Measurements from ENCODE around the gene CCT2. TPM values are rescaled to one million over a fixed set of nuclear protein-coding genes. Genes with fewer than 3 reads are reported as not detected.

Gene CCT2
- total RNA-seq (100 to 1,000 TPM; 411 to 415 TPM), polyA plus RNA-seq (141 TPM)

- Mint-ChIP-seq H3K27ac (peak within 1 kb of the TSS; percentile 94 to 99 (median 96)), H3K9me3 (no peaks in the 10 kb centered on the region), H3K36me3 (peaks cover 0 to 42% (median 14%) of the 10 kb centered on the region in 3 donors), H3K27me3 (no peaks in the 10 kb centered on the region), H3K4me3 (peak within 1 kb of the TSS; percentile 94 to 100 (median 96)), H3K4me1 (peaks cover 12 to 22% (median 20%) of the 10 kb centered on the region in 3 donors)
- no peaks in the 10 kb centered on the region for H3K27me3 ChIP-seq (ENCODE audit: insufficient read depth, low read length, poor library complexity, severe bottlenecking)
- DNase-seq: peak; percentile 95 to 98 (median 95)
- peak within 1 kb of the TSS; percentile 99 for H3K27ac ChIP-seq (ENCODE audit: low read depth, low read length)
- CTCF ChIA-PET: no interaction called here
- peak within 1 kb of the TSS; percentile 99 for H3K4me3 ChIP-seq (ENCODE audit: low read length)
- H3K36me3 ChIP-seq (ENCODE audit: insufficient read depth, low read length): peaks cover 30% of the 10 kb centered on the region
- POLR2A ChIA-PET: interaction anchor here (0.6 to 1.2 kb wide), 2 partner anchors 228 to 255 kb away, joined by 4 to 5 read pairs; no protein-coding TSS in a partner anchor
- no peaks in the 10 kb centered on the region for H3K9me3 ChIP-seq (ENCODE audit: low read length)
- H3K4me1 ChIP-seq (ENCODE audit: insufficient read depth, low read length): peaks cover 10% of the 10 kb centered on the region
Observed at GRCh38 chr12:69585189-69586062, at the start of gene CCT2. Gene CCT2, plus strand, starts transcription at chr12:69585459. Its CDS starts 63 bp downstream, at chr12:69585522.

GRCh38 chr12:69540987-69541386 lies 44.3 kb upstream of the CCT2 start:
- no peaks in the 10 kb centered on the region for H3K27me3 Mint-ChIP-seq
- CTCF ChIA-PET: no interaction called here
- POLR2A ChIA-PET: no interaction called here
- H3K9me3 Mint-ChIP-seq: peaks cover 5 to 8% (median 6%) of the 10 kb centered on the region in 5 donors
- peaks cover 21 to 36% (median 21%) of the 10 kb centered on the region in 3 donors for H3K36me3 Mint-ChIP-seq
- no peak overlapping the region for H3K4me3 Mint-ChIP-seq
- peaks cover 0 to 5% (median 0%) of the 10 kb centered on the region in 3 donors for H3K4me1 Mint-ChIP-seq
- Histone ChIP-seq H3K4me3 (ENCODE audit: low read length) (no peak overlapping the region), H3K9me3 (ENCODE audit: low read length) (peaks cover 4% of the 10 kb centered on the region), H3K27me3 (ENCODE audit: insufficient read depth, low read length, poor library complexity, severe bottlenecking) (no peaks in the 10 kb centered on the region), H3K36me3 (ENCODE audit: insufficient read depth, low read length) (no peaks in the 10 kb centered on the region), H3K4me1 (ENCODE audit: insufficient read depth, low read length) (no peaks in the 10 kb centered on the region), H3K27ac (ENCODE audit: low read depth, low read length) (no peak overlapping the region)
- no peak overlapping the region for H3K27ac Mint-ChIP-seq
- no peak for DNase-seq

GRCh38 chr12:69544087-69544486 lies 41.2 kb upstream of the CCT2 start:
- Histone ChIP-seq H3K27me3 (ENCODE audit: insufficient read depth, low read length, poor library complexity, severe bottlenecking) (no peaks in the 10 kb centered on the region), H3K27ac (ENCODE audit: low read depth, low read length) (no peak overlapping the region), H3K36me3 (ENCODE audit: insufficient read depth, low read length) (no peaks in the 10 kb centered on the region), H3K4me1 (ENCODE audit: insufficient read depth, low read length) (no peaks in the 10 kb centered on the region), H3K4me3 (ENCODE audit: low read length) (no peak overlapping the region), H3K9me3 (ENCODE audit: low read length) (peaks cover 4% of the 10 kb centered on the region)
- ChIA-PET CTCF (no interaction called here), POLR2A (no interaction called here)
- Mint-ChIP-seq H3K4me3 (no peak overlapping the region), H3K9me3 (peaks cover 5 to 8% (median 6%) of the 10 kb centered on the region in 5 donors), H3K36me3 (peaks cover 16 to 24% (median 21%) of the 10 kb centered on the region in 3 donors), H3K4me1 (peaks cover 0 to 15% (median 3%) of the 10 kb centered on the region in 3 donors), H3K27ac (no peak overlapping the region), H3K27me3 (no peaks in the 10 kb centered on the region)
- no peak for DNase-seq

- Mint-ChIP-seq H3K27ac (no peak overlapping the region), H3K4me1 (peaks cover 1 to 15% (median 3%) of the 10 kb centered on the region in 3 donors), H3K4me3 (no peak overlapping the region), H3K27me3 (no peaks in the 10 kb centered on the region), H3K36me3 (peaks cover 16 to 21% (median 21%) of the 10 kb centered on the region in 3 donors), H3K9me3 (peaks cover 5 to 8% (median 6%) of the 10 kb centered on the region in 5 donors)
- POLR2A ChIA-PET: no interaction called here
- no peak for DNase-seq
- no peaks in the 10 kb centered on the region for H3K4me1 ChIP-seq (ENCODE audit: insufficient read depth, low read length)
- no peak overlapping the region for H3K27ac ChIP-seq (ENCODE audit: low read depth, low read length)
- no peaks in the 10 kb centered on the region for H3K36me3 ChIP-seq (ENCODE audit: insufficient read depth, low read length)
- H3K9me3 ChIP-seq (ENCODE audit: low read length): peaks cover 4% of the 10 kb centered on the region
- CTCF ChIA-PET: no interaction called here
- H3K27me3 ChIP-seq (ENCODE audit: insufficient read depth, low read length, poor library complexity, severe bottlenecking): no peaks in the 10 kb centered on the region
- H3K4me3 ChIP-seq (ENCODE audit: low read length): no peak overlapping the region
Observed at GRCh38 chr12:69545081-69545480, 40.2 kb upstream of the CCT2 start.

GRCh38 chr12:69546693-69547438 lies 38.4 kb upstream of the CCT2 start:
- Mint-ChIP-seq H3K36me3 (peaks cover 9 to 16% (median 15%) of the 10 kb centered on the region in 3 donors), H3K27me3 (no peaks in the 10 kb centered on the region), H3K27ac (peak overlapping the region in 3 of 8 donors; percentile 43 to 61 (median 48)), H3K4me3 (no peak overlapping the region), H3K9me3 (peaks cover 5 to 8% (median 6%) of the 10 kb centered on the region in 5 donors), H3K4me1 (peaks cover 1 to 15% (median 3%) of the 10 kb centered on the region in 3 donors)
- Histone ChIP-seq H3K4me3 (ENCODE audit: low read length) (no peak overlapping the region), H3K36me3 (ENCODE audit: insufficient read depth, low read length) (no peaks in the 10 kb centered on the region), H3K9me3 (ENCODE audit: low read length) (peaks cover 4% of the 10 kb centered on the region), H3K4me1 (ENCODE audit: insufficient read depth, low read length) (no peaks in the 10 kb centered on the region), H3K27ac (ENCODE audit: low read depth, low read length) (no peak overlapping the region), H3K27me3 (ENCODE audit: insufficient read depth, low read length, poor library complexity, severe bottlenecking) (no peaks in the 10 kb centered on the region)
- ChIA-PET CTCF (no interaction called here), POLR2A (no interaction called here)
- DNase-seq: no peak

GRCh38 chr12:69548687-69549086 lies 36.6 kb upstream of the CCT2 start:
- H3K4me3 Mint-ChIP-seq: no peak overlapping the region
- H3K36me3 ChIP-seq (ENCODE audit: insufficient read depth, low read length): no peaks in the 10 kb centered on the region
- H3K36me3 Mint-ChIP-seq: peaks cover 4 to 8% (median 5%) of the 10 kb centered on the region in 3 donors
- H3K27ac ChIP-seq (ENCODE audit: low read depth, low read length): no peak overlapping the region
- CTCF ChIA-PET: no interaction called here
- no peaks in the 10 kb centered on the region for H3K4me1 ChIP-seq (ENCODE audit: insufficient read depth, low read length)
- H3K9me3 ChIP-seq (ENCODE audit: low read length): peaks cover 1% of the 10 kb centered on the region
- DNase-seq: no peak
- H3K4me1 Mint-ChIP-seq: peaks cover 1 to 15% (median 3%) of the 10 kb centered on the region in 3 donors
- H3K27me3 ChIP-seq (ENCODE audit: insufficient read depth, low read length, poor library complexity, severe bottlenecking): no peaks in the 10 kb centered on the region
- POLR2A ChIA-PET: no interaction called here
- H3K27me3 Mint-ChIP-seq: no peaks in the 10 kb centered on the region
- no peak overlapping the region for H3K4me3 ChIP-seq (ENCODE audit: low read length)
- H3K9me3 Mint-ChIP-seq: peaks cover under 1% of the 10 kb centered on the region in 5 donors
- peak overlapping the region in 2 of 8 donors; percentile 73 to 79 for H3K27ac Mint-ChIP-seq

- POLR2A ChIA-PET: no interaction called here
- Histone ChIP-seq H3K27ac (ENCODE audit: low read depth, low read length) (no peak overlapping the region), H3K27me3 (ENCODE audit: insufficient read depth, low read length, poor library complexity, severe bottlenecking) (no peaks in the 10 kb centered on the region), H3K9me3 (ENCODE audit: low read length) (no peaks in the 10 kb centered on the region), H3K4me3 (ENCODE audit: low read length) (no peak overlapping the region), H3K36me3 (ENCODE audit: insufficient read depth, low read length) (no peaks in the 10 kb centered on the region), H3K4me1 (ENCODE audit: insufficient read depth, low read length) (no peaks in the 10 kb centered on the region)
- H3K27me3 Mint-ChIP-seq: no peaks in the 10 kb centered on the region
- no peaks in the 10 kb centered on the region for H3K9me3 Mint-ChIP-seq
- no peak overlapping the region for H3K27ac Mint-ChIP-seq
- H3K4me1 Mint-ChIP-seq: peaks cover 1 to 15% (median 6%) of the 10 kb centered on the region in 3 donors
- CTCF ChIA-PET: interaction anchor here (1.0 kb wide), 1 partner anchor 12 kb away, joined by 3 read pairs; no protein-coding TSS in a partner anchor
- no peak for DNase-seq
- H3K36me3 Mint-ChIP-seq: peaks cover 0 to 6% (median 0%) of the 10 kb centered on the region in 3 donors
- no peak overlapping the region for H3K4me3 Mint-ChIP-seq
Observed at GRCh38 chr12:69550569-69551350, 34.5 kb upstream of the CCT2 start.

Measured in CD8-positive, alpha-beta memory T cell (primary cell).